Hepatocyte (in vitro differentiated cells): ENCODE measurements around the gene CRB3.

Experiments used
- EZH2 ChIP-seq: fragments of 200-600 bp; sonication (generic); IDR thresholded peaks from 2 replicates; pipeline ENCODE4 v1.6.1; 2016; ENCODE audit warnings: antibody characterized with exemption, mild to moderate bottlenecking, borderline replicate concordance
- TF ChIP-seq, protein P1 (sequence below): fragments of 200-600 bp; sonication (generic); IDR thresholded peaks from 2 replicates; pipeline ENCODE4 v1.5.1; 2016; ENCODE audit warnings: antibody characterized with exemption, mild to moderate bottlenecking; ENCODE audit not compliant: poor library complexity

DNA sequence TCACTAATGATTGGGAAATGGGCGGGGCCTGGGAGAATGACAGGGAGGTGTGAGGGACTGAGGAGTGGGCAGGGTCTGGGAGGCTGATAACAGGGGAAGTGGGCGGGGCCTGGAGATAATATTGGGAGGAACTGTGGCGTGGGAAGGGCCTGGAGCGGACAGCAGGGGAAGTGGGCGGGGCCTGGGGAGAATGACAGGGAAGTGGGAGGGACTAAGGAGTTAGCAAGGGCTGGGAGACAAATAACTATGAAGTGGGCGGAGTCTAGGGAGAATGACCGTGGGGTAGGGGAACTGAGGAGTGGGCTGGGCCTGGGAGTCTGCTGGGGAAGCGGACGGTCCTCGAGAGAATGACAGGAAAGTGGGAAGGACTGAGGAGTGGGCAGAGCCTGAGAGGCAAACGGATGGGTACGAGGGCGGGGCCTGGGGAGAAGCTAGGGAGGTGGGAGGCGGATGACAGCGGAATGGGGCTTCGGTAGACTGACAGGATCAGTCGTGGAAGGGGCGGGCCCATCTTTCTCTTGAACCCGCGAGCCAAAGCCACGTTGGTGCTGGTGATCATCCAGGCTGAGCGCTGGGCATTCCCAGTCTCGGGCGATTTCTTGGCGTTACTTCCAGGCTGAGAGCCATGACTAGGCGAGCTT lies 52.1 kb downstream of the CRB3 start:
- no peak for TF ChIP-seq EZH2
- TF ChIP-seq, protein P1, sequence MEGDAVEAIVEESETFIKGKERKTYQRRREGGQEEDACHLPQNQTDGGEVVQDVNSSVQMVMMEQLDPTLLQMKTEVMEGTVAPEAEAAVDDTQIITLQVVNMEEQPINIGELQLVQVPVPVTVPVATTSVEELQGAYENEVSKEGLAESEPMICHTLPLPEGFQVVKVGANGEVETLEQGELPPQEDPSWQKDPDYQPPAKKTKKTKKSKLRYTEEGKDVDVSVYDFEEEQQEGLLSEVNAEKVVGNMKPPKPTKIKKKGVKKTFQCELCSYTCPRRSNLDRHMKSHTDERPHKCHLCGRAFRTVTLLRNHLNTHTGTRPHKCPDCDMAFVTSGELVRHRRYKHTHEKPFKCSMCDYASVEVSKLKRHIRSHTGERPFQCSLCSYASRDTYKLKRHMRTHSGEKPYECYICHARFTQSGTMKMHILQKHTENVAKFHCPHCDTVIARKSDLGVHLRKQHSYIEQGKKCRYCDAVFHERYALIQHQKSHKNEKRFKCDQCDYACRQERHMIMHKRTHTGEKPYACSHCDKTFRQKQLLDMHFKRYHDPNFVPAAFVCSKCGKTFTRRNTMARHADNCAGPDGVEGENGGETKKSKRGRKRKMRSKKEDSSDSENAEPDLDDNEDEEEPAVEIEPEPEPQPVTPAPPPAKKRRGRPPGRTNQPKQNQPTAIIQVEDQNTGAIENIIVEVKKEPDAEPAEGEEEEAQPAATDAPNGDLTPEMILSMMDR, result no peak
